Measurements from ENCODE around the gene MBD3L2.

DNA sequence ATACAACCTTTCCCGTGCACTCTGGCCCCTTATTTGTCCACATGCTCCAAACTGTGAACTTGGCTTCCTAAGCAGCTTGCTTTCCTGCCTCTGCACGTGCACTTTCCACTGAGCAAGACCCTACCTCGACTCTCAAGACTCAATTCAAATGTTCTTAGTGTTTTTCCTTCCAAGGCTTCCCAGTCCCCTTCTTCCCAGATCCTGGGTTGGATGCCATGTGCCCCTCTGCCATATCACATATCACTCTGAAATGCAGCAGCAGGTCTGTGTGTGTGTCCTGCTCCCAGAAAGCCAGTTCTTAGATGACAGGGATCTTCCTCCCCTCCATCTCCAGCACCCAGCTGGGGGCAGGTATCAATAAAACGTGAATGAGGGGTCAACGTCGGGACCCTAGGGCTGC, 23.4 kb downstream of the MBD3L2 start:
- TF ChIP-seq GATA3 (IDR thresholded peaks at IDR 0.05; ENCODE audit: low read depth, low read length) (no peak), GATA2 (IDR thresholded peaks at IDR 0.05; ENCODE audit: low read depth, low read length) (no peak)
